Neuronal stem cell (in vitro differentiated cells): ENCODE measurements around the gene ZBTB25.

Experiments
- DNase-seq: peaks from one replicate; pipeline ENCODE4 v3.0.0-alpha.2; 2013; ENCODE audit warnings: low spot score
- H2AFZ ChIP-seq: one replicate; pipeline ENCODE4 v1.6.1; 2013; ENCODE audit warnings: mild to moderate bottlenecking, low read length, inconsistent platforms
- H2AK5ac ChIP-seq: 2 replicates; pipeline ENCODE4 v1.6.1; 2013; ENCODE audit warnings: low read depth, mild to moderate bottlenecking, inconsistent platforms, low read length, moderate library complexity, mixed read lengths
- H2BK120ac ChIP-seq: 2 replicates; pipeline ENCODE4 v1.6.1; 2013; ENCODE audit warnings: low read depth, mild to moderate bottlenecking, inconsistent platforms, low read length, moderate library complexity, mixed read lengths
- H2BK12ac ChIP-seq: one replicate; pipeline ENCODE4 v1.6.1; 2013; ENCODE audit warnings: low read length, inconsistent platforms
- H2BK15ac ChIP-seq: 2 replicates; pipeline ENCODE4 v1.6.1; 2013; ENCODE audit warnings: mild to moderate bottlenecking, low read length, inconsistent platforms, mixed read lengths
- H2BK5ac ChIP-seq: one replicate; pipeline ENCODE4 v1.6.1; 2013; ENCODE audit warnings: inconsistent platforms, mild to moderate bottlenecking, low read length, moderate library complexity
- H3K14ac ChIP-seq: one replicate; pipeline ENCODE4 v1.6.1; 2013; ENCODE audit warnings: low read length, inconsistent platforms
- H3K18ac ChIP-seq: 2 replicates; pipeline ENCODE4 v1.6.1; 2013; ENCODE audit warnings: low read length, inconsistent platforms
- H3K23ac ChIP-seq: 2 replicates; pipeline ENCODE4 v1.6.1; 2013; ENCODE audit warnings: low read depth, mild to moderate bottlenecking, mixed read lengths, low read length, inconsistent platforms; ENCODE audit not compliant: poor library complexity
- H3K27ac ChIP-seq: replicated peaks from 3 replicates; pipeline ENCODE4 v1.5.1; 2013; ENCODE audit warnings: low read length, inconsistent platforms
- H3K27me3 ChIP-seq, 3 experiments: 2 replicates each; pipeline ENCODE4 v1.6.1; 2013; ENCODE audit warnings: low read length in 3 of 3, mild to moderate bottlenecking in 2 of 3, inconsistent platforms in 1 of 3, low read depth in 1 of 3, mixed read lengths in 1 of 3, moderate library complexity in 1 of 3; ENCODE audit not compliant: control insufficient read depth in 3 of 3, insufficient read depth in 3 of 3
- H3K36me3 ChIP-seq, 2 donors: replicated peaks in 1 of 2; 2 replicates each; pipeline ENCODE4 v1.6.1; 2013; ENCODE audit warnings: low read length in 2 of 2; ENCODE audit not compliant: control insufficient read depth in 2 of 2, insufficient read depth in 2 of 2
- H3K4ac ChIP-seq: 2 replicates; pipeline ENCODE4 v1.6.1; 2013; ENCODE audit warnings: inconsistent platforms, mild to moderate bottlenecking, low read length, moderate library complexity
- H3K4me1 ChIP-seq, 2 donors: 1 replicate in 1 of 2; 2 replicates in 1 of 2; pipeline ENCODE4 v1.6.1; 2013; ENCODE audit warnings: low read length in 2 of 2, low read depth in 1 of 2; ENCODE audit not compliant: control insufficient read depth in 2 of 2, insufficient read depth in 1 of 2
- H3K4me2 ChIP-seq: one replicate; pipeline ENCODE4 v1.6.1; 2013; ENCODE audit warnings: mild to moderate bottlenecking, low read length, inconsistent platforms; ENCODE audit not compliant: insufficient read depth, poor library complexity, severe bottlenecking
- H3K4me3 ChIP-seq, 2 donors: 2 replicates each; pipeline ENCODE4 v1.5.1; 2013; ENCODE audit warnings: low read length in 2 of 2, mild to moderate bottlenecking in 2 of 2, inconsistent platforms in 1 of 2, moderate library complexity in 1 of 2
- H3K79me1 ChIP-seq: one replicate; pipeline ENCODE4 v1.6.1; 2013; ENCODE audit warnings: low read depth, mild to moderate bottlenecking, inconsistent platforms, low read length, moderate library complexity
- H3K9ac ChIP-seq: one replicate; pipeline ENCODE4 v1.6.1; 2013; ENCODE audit warnings: mild to moderate bottlenecking, low read depth, low read length, inconsistent platforms; ENCODE audit not compliant: poor library complexity
- H3K9me3 ChIP-seq, 2 donors: replicated peaks in 1 of 2; 2 replicates each; pipeline versions ENCODE3 to v1.6.1; 2013; ENCODE audit warnings: low read length in 2 of 2, mild to moderate bottlenecking in 2 of 2, inconsistent platforms in 1 of 2, low read depth in 1 of 2, mixed read lengths in 1 of 2, moderate library complexity in 1 of 2; ENCODE audit not compliant: control insufficient read depth in 2 of 2, insufficient read depth in 1 of 2
- H4K8ac ChIP-seq: one replicate; pipeline ENCODE4 v1.6.1; 2013; ENCODE audit warnings: low read depth, mild to moderate bottlenecking, inconsistent platforms, low read length, moderate library complexity
- H4K91ac ChIP-seq: one replicate; pipeline ENCODE4 v1.6.1; 2013; ENCODE audit warnings: low read length, low read depth, mild to moderate bottlenecking, inconsistent platforms; ENCODE audit not compliant: poor library complexity
- WGBS, 2 donors: extraction: QIAGEN DNeasy Blood & Tissue Kit; methylation state at CpG; one replicate each; pipeline ENCODE4 v1.1.7; 2013; ENCODE audit warnings: missing lambda C conversion rate in 2 of 2, mixed read lengths in 1 of 2; ENCODE audit not compliant: insufficient read length in 2 of 2, insufficient replicate concordance in 1 of 2; ENCODE audit errors: extremely low coverage in 2 of 2; 5-methylcytosine and 5-hydroxymethylcytosine counted together

Gene ZBTB25

GRCh38 chr14:64513271-64513670 lies 9.6 kb upstream of the ZBTB25 start:
- H2AK5ac ChIP-seq: no peak overlapping the region
- no peak overlapping the region for H3K18ac ChIP-seq
- no peak overlapping the region for H4K8ac ChIP-seq
- peaks cover 2% of the 10 kb centered on the region for H3K79me1 ChIP-seq
- H4K91ac ChIP-seq: no peak overlapping the region
- H3K36me3 ChIP-seq: peaks cover 0 to 17% of the 10 kb centered on the region in 2 donors
- H3K4me3 ChIP-seq: no peak overlapping the region
- H2AFZ ChIP-seq: no peak overlapping the region
- H3K9me3 ChIP-seq: no peaks in the 10 kb centered on the region
- H3K23ac ChIP-seq: no peak overlapping the region
- DNase-seq: no peak
- no peak overlapping the region for H3K27ac ChIP-seq
- H3K9ac ChIP-seq: no peak overlapping the region
- no peak overlapping the region for H3K4ac ChIP-seq
- H2BK120ac ChIP-seq: no peak overlapping the region
- H3K14ac ChIP-seq: no peak overlapping the region
- no peaks in the 10 kb centered on the region for H3K4me1 ChIP-seq
- H2BK12ac ChIP-seq: no peak overlapping the region
- no peak overlapping the region for H2BK15ac ChIP-seq
- no peaks in the 10 kb centered on the region for H3K27me3 ChIP-seq
- no peak overlapping the region for H2BK5ac ChIP-seq
- no peak overlapping the region for H3K4me2 ChIP-seq
- WGBS, 2 donors: 100% methylated on average over 1 of the region's 2 CpGs

- H3K27ac ChIP-seq: no peak overlapping the region
- peaks cover 2 to 6% of the 10 kb centered on the region in 2 donors for H3K4me1 ChIP-seq
- peaks cover 0 to 17% of the 10 kb centered on the region in 2 donors for H3K36me3 ChIP-seq
- no peak overlapping the region for H3K18ac ChIP-seq
- no peak overlapping the region for H2BK15ac ChIP-seq
- H2AK5ac ChIP-seq: no peak overlapping the region
- H3K4me3 ChIP-seq: no peak overlapping the region
- H3K9ac ChIP-seq: no peak overlapping the region
- WGBS, 2 donors: no CpG with 5 or more reads among the region's 4 CpGs
- no peak overlapping the region for H3K23ac ChIP-seq
- H2AFZ ChIP-seq: no peak overlapping the region
- H4K91ac ChIP-seq: no peak overlapping the region
- H3K14ac ChIP-seq: no peak overlapping the region
- H2BK120ac ChIP-seq: no peak overlapping the region
- DNase-seq: peak; percentile 64
- no peak overlapping the region for H4K8ac ChIP-seq
- H3K27me3 ChIP-seq: no peaks in the 10 kb centered on the region
- no peak overlapping the region for H3K4me2 ChIP-seq
- no peak overlapping the region for H2BK12ac ChIP-seq
- no peak overlapping the region for H2BK5ac ChIP-seq
- peaks cover 2% of the 10 kb centered on the region for H3K79me1 ChIP-seq
- no peaks in the 10 kb centered on the region for H3K9me3 ChIP-seq
- no peak overlapping the region for H3K4ac ChIP-seq
Observed at GRCh38 chr14:64510825-64511671, 7.4 kb upstream of the ZBTB25 start.

- Histone ChIP-seq H3K27ac (no peak overlapping the region), H3K23ac (no peak overlapping the region), H3K14ac (no peak overlapping the region), H3K4me1 (peaks cover 3 to 10% of the 10 kb centered on the region in 2 donors), H4K8ac (no peak overlapping the region), H3K4me2 (no peak overlapping the region), H2BK120ac (no peak overlapping the region), H3K4ac (no peak overlapping the region), H2BK12ac (no peak overlapping the region), H4K91ac (no peak overlapping the region), H2AFZ (no peak overlapping the region), H2AK5ac (no peak overlapping the region), H3K27me3 (no peaks in the 10 kb centered on the region), H3K9ac (peak overlapping the region; percentile 31), H2BK5ac (no peak overlapping the region), H2BK15ac (no peak overlapping the region), H3K9me3 (no peaks in the 10 kb centered on the region), H3K18ac (no peak overlapping the region), H3K79me1 (peaks cover 2% of the 10 kb centered on the region), H3K4me3 (no peak overlapping the region), H3K36me3 (peaks cover 0 to 17% of the 10 kb centered on the region in 2 donors)
- DNase-seq: no peak
- WGBS, 2 donors: no CpG with 5 or more reads among the region's 8 CpGs
Observed at GRCh38 chr14:64509036-64509435, 5.4 kb upstream of the ZBTB25 start.

- peaks cover 3 to 10% of the 10 kb centered on the region in 2 donors for H3K4me1 ChIP-seq
- no peak overlapping the region for H3K14ac ChIP-seq
- no peak overlapping the region for H2BK12ac ChIP-seq
- no peak overlapping the region for H4K91ac ChIP-seq
- H3K4me2 ChIP-seq: no peak overlapping the region
- H3K36me3 ChIP-seq: peaks cover 0 to 15% of the 10 kb centered on the region in 2 donors
- H3K4me3 ChIP-seq: no peak overlapping the region
- no peaks in the 10 kb centered on the region for H3K9me3 ChIP-seq
- no CpG with 5 or more reads among the region's 1 CpG for WGBS, 2 donors
- no peak overlapping the region for H2BK5ac ChIP-seq
- DNase-seq: no peak
- H3K79me1 ChIP-seq: peaks cover 2% of the 10 kb centered on the region
- H4K8ac ChIP-seq: no peak overlapping the region
- no peak overlapping the region for H2AK5ac ChIP-seq
- no peak overlapping the region for H2BK15ac ChIP-seq
- H3K4ac ChIP-seq: no peak overlapping the region
- H3K27me3 ChIP-seq: no peaks in the 10 kb centered on the region
- no peak overlapping the region for H3K9ac ChIP-seq
- H3K23ac ChIP-seq: no peak overlapping the region
- no peak overlapping the region for H2BK120ac ChIP-seq
- H3K18ac ChIP-seq: no peak overlapping the region
- no peak overlapping the region for H3K27ac ChIP-seq
- no peak overlapping the region for H2AFZ ChIP-seq
Observed at GRCh38 chr14:64508215-64508776, 4.7 kb upstream of the ZBTB25 start.
